Suprapubic skin (tissue), 4 donors: ENCODE measurements around the gene SOX11. TPM values are rescaled to one million over a fixed set of nuclear protein-coding genes. Genes with fewer than 3 reads are reported as not detected.

Experiments
- DNase-seq, 2 donors: peaks; one replicate each; pipeline ENCODE4 v3.0.0-alpha.2; 2019; ENCODE audit warnings: low spot score in 2 of 2
- H3K27ac ChIP-seq: fragments of 200-600 bp; sonication (generic); one replicate; pipeline ENCODE4 v1.5.1; 2019
- H3K27me3 ChIP-seq: fragments of 200-600 bp; sonication (generic); one replicate; pipeline ENCODE4 v1.5.1; 2019
- H3K36me3 ChIP-seq: fragments of 200-600 bp; sonication (generic); one replicate; pipeline ENCODE4 v1.5.1; 2019
- H3K4me1 ChIP-seq: fragments of 200-600 bp; sonication (generic); one replicate; pipeline ENCODE4 v1.5.1; 2019
- H3K4me3 ChIP-seq: fragments of 200-600 bp; sonication (generic); one replicate; pipeline ENCODE4 v1.5.1; 2019; ENCODE audit warnings: mild to moderate bottlenecking
- H3K9me3 ChIP-seq: fragments of 200-600 bp; sonication (generic); one replicate; pipeline ENCODE4 v1.5.1; 2019
- CTCF ChIP-seq, 2 donors: fragments of 200-600 bp in 1 of 2; fragments of 450-650 bp in 1 of 2; sonication (generic) in 1 of 2; IDR thresholded peaks; one replicate each; pipeline ENCODE4 v1.5.1; 2016 to 2019; ENCODE audit warnings: antibody characterized with exemption in 2 of 2, mild to moderate bottlenecking in 1 of 2, moderate library complexity in 1 of 2
- EP300 ChIP-seq: sonication (generic); formaldehyde crosslinking; IDR thresholded peaks from one replicate; pipeline ENCODE4 v1.6.1; 2017; ENCODE audit warnings: antibody characterized with exemption
- POLR2A ChIP-seq, 2 donors: fragments of 450-650 bp; IDR thresholded peaks; one replicate each; pipeline ENCODE4 v1.6.1; 2017; ENCODE audit warnings: antibody characterized with exemption in 2 of 2, mild to moderate bottlenecking in 2 of 2, moderate library complexity in 2 of 2
- POLR2AphosphoS5 ChIP-seq, 3 donors: sonication (generic); formaldehyde crosslinking; IDR thresholded peaks; one replicate each; pipeline ENCODE4 v1.6.1; 2017; ENCODE audit warnings: antibody characterized with exemption in 3 of 3
- whole genome bisulfite sequencing: methylation state at CpG from one replicate; pipeline ENCODE4 v1.1.5; 2018; 5-methylcytosine and 5-hydroxymethylcytosine counted together
- total RNA-seq, 4 donors: library from RNA; depleted of rRNA; stranded (reverse); fragments of >200 nt; gene quantifications; one replicate each; pipeline ENCODE4 v1.1.0, GENCODE V29; 2016

The SOX11 gene
- total RNA-seq, 4 donors from 2014 or later: 0.05 TPM; not detected in 3

- DNase-seq: no peak
- Histone ChIP-seq H3K27me3 (no peaks in the 10 kb centered on the region), H3K4me3 (no peak overlapping the region), H3K4me1 (no peaks in the 10 kb centered on the region), H3K36me3 (no peaks in the 10 kb centered on the region), H3K9me3 (no peaks in the 10 kb centered on the region), H3K27ac (no peak overlapping the region)
- TF ChIP-seq CTCF (IDR thresholded peaks at IDR 0.05) (no peak), POLR2A (IDR thresholded peaks at IDR 0.05) (no peak), POLR2AphosphoS5 (IDR thresholded peaks at IDR 0.05) (no peak), EP300 (no peak)
- WGBS: 53% methylated on average over 5 of the region's 5 CpGs
Measured at GRCh38 chr2:5740053-5740452, 47.9 kb downstream of the SOX11 start.

- Histone ChIP-seq H3K9me3 (no peaks in the 10 kb centered on the region), H3K27me3 (no peaks in the 10 kb centered on the region), H3K4me3 (no peak overlapping the region), H3K36me3 (no peaks in the 10 kb centered on the region), H3K27ac (no peak overlapping the region), H3K4me1 (no peaks in the 10 kb centered on the region)
- 62% methylated on average over 6 of the region's 6 CpGs for WGBS
- DNase-seq: no peak
- TF ChIP-seq POLR2AphosphoS5 (IDR thresholded peaks at IDR 0.05) (no peak), EP300 (no peak), CTCF (IDR thresholded peaks at IDR 0.05) (no peak), POLR2A (IDR thresholded peaks at IDR 0.05) (no peak)
Measured at GRCh38 chr2:5740817-5741216, 48.6 kb downstream of the SOX11 start.

GRCh38 chr2:5741242-5741641 is 49.1 kb downstream of the SOX11 start:
- no peak overlapping the region for H3K4me3 ChIP-seq
- no peak for TF ChIP-seq POLR2AphosphoS5 (IDR thresholded peaks at IDR 0.05)
- TF ChIP-seq POLR2A (IDR thresholded peaks at IDR 0.05): no peak
- TF ChIP-seq CTCF (IDR thresholded peaks at IDR 0.05): no peak
- TF ChIP-seq EP300: no peak
- DNase-seq: no peak
- H3K9me3 ChIP-seq: no peaks in the 10 kb centered on the region
- H3K4me1 ChIP-seq: no peaks in the 10 kb centered on the region
- H3K27ac ChIP-seq: no peak overlapping the region
- WGBS: 71% methylated on average over 5 of the region's 5 CpGs
- H3K36me3 ChIP-seq: no peaks in the 10 kb centered on the region
- no peaks in the 10 kb centered on the region for H3K27me3 ChIP-seq

- DNase-seq: no peak
- TF ChIP-seq POLR2A (IDR thresholded peaks at IDR 0.05) (no peak), POLR2AphosphoS5 (IDR thresholded peaks at IDR 0.05) (no peak), CTCF (IDR thresholded peaks at IDR 0.05) (no peak), EP300 (no peak)
- H3K36me3 ChIP-seq: no peaks in the 10 kb centered on the region
- no peak overlapping the region for H3K4me3 ChIP-seq
- H3K4me1 ChIP-seq: no peaks in the 10 kb centered on the region
- H3K27me3 ChIP-seq: no peaks in the 10 kb centered on the region
- H3K27ac ChIP-seq: no peak overlapping the region
- H3K9me3 ChIP-seq: no peaks in the 10 kb centered on the region
- WGBS: 36% methylated on average over 6 of the region's 6 CpGs
Measured at GRCh38 chr2:5742126-5742525, 49.9 kb downstream of the SOX11 start.

GRCh38 chr2:5748391-5748790 is 56.2 kb downstream of the SOX11 start:
- H3K27ac ChIP-seq: no peak overlapping the region
- H3K9me3 ChIP-seq: no peaks in the 10 kb centered on the region
- 83% methylated on average over 2 of the region's 2 CpGs for WGBS
- no peak overlapping the region for H3K4me3 ChIP-seq
- no peaks in the 10 kb centered on the region for H3K27me3 ChIP-seq
- no peak for DNase-seq
- no peaks in the 10 kb centered on the region for H3K36me3 ChIP-seq
- no peak for TF ChIP-seq EP300
- no peak for TF ChIP-seq POLR2A (IDR thresholded peaks at IDR 0.05)
- no peak for TF ChIP-seq POLR2AphosphoS5 (IDR thresholded peaks at IDR 0.05)
- no peak for TF ChIP-seq CTCF (IDR thresholded peaks at IDR 0.05)
- no peaks in the 10 kb centered on the region for H3K4me1 ChIP-seq
